ENCODE measurements around the gene GALNT2. TPM values are rescaled to one million over a fixed set of nuclear protein-coding genes. Genes with fewer than 3 reads are reported as not detected.

GALNT2 gene
- polyA plus RNA-seq, 3 donors: 19.6 to 25.6 (median 23.4) TPM

DNA sequence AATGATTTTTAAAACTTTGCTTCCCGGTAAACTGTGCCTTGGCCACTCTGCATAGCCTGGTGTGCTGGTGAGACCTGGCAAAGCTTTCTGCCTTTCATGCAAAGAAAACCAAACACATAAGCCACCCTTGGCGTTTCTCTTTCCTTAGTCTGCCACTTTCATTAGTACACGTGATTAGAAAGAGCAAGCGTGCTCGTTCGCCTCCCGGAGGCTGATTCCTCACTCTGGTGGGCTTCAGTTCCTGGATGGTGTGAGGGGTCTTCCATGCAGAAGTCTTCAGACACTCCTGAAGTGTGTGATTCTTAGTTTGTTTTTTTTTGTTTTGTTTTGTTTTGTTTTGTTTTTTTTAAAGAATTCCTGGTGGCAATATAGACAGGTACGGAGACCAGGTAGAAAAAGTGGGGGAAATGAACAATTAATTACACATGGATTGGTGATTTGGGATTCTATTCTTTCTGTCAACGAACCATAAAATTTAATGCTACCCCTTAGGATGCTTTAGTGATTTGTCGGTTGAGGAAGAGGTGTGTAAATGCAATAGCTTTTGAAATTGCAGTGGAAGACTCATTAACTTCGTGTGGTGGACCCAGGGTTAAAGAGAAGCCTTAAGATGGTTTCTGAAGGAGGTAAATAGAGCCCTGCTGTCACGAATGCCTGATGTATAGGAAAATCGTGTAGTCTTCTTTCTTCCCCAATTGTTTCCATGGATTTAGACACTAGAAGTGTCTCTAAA is 2.1 kb downstream of the GALNT2 start:
- Histone ChIP-seq H3K27me3 (ENCODE audit: control insufficient read depth in 2 of 2, insufficient read depth in 2 of 2, low read length in 2 of 2) (no peaks in the 10 kb centered on the region), H3K4me2 (replicated peaks; ENCODE audit: extremely low read depth, low read length, poor library complexity, severe bottlenecking) (peak overlapping the region; percentile 95), H2AFZ (ENCODE audit: insufficient read depth, low read depth, low read length, poor library complexity, severe bottlenecking) (no peak overlapping the region), H3K9ac (ENCODE audit: insufficient read depth, low read length, poor library complexity, severe bottlenecking) (peak overlapping the region; percentile 85), H3K4me3 (replicated peaks in 1 of 3; ENCODE audit: low read depth in 2 of 3, low read length in 3 of 3) (peak overlapping the region; percentile 80 to 91 (median 82)), H3K4me1 (ENCODE audit: control insufficient read depth in 1 of 2, insufficient read depth in 2 of 2, low read length in 2 of 2) (peaks cover 24 to 31% of the 10 kb centered on the region in 2 donors), H3K9me3 (replicated peaks in 1 of 2; ENCODE audit: control insufficient read depth in 1 of 2, insufficient read depth in 1 of 2, low read length in 2 of 2) (no peaks in the 10 kb centered on the region), H4K20me1 (ENCODE audit: insufficient read depth, low read length) (peaks cover 64% of the 10 kb centered on the region), H3K79me2 (ENCODE audit: insufficient read depth, low read length) (peaks cover 68% of the 10 kb centered on the region), H3K27ac (ENCODE audit: low read depth in 1 of 2, low read length in 2 of 2) (no peak overlapping the region), H3K36me3 (replicated peaks in 1 of 2; ENCODE audit: control insufficient read depth in 1 of 2, insufficient read depth in 2 of 2, low read length in 2 of 2) (no peaks in the 10 kb centered on the region)
- intact Hi-C loops (cut with micrococcal nuclease): loop anchor here (5.0 to 10.0 kb wide), 5 partner anchors 33 to 444 kb away; partner anchors contain the start of genes TAF5L (in 2 of the 2) and URB2 (in 2 of the 2)
- Mint-ChIP-seq H3K36me3 (peaks cover 5 to 6% of the 10 kb centered on the region in 2 donors), H3K27ac (peak overlapping the region in 2 of 7 donors; percentile 42 to 68), H3K4me1 (peaks cover 60% of the 10 kb centered on the region), H3K27me3 (ENCODE audit: low read depth in 3 of 3) (peaks cover 1 to 3% (median 2%) of the 10 kb centered on the region in 3 donors), H3K9me3 (peaks cover 0 to 3% (median 0%) of the 10 kb centered on the region in 7 donors), H3K4me3 (peak overlapping the region; percentile 95 to 96)
- TF ChIP-seq, protein P1, sequence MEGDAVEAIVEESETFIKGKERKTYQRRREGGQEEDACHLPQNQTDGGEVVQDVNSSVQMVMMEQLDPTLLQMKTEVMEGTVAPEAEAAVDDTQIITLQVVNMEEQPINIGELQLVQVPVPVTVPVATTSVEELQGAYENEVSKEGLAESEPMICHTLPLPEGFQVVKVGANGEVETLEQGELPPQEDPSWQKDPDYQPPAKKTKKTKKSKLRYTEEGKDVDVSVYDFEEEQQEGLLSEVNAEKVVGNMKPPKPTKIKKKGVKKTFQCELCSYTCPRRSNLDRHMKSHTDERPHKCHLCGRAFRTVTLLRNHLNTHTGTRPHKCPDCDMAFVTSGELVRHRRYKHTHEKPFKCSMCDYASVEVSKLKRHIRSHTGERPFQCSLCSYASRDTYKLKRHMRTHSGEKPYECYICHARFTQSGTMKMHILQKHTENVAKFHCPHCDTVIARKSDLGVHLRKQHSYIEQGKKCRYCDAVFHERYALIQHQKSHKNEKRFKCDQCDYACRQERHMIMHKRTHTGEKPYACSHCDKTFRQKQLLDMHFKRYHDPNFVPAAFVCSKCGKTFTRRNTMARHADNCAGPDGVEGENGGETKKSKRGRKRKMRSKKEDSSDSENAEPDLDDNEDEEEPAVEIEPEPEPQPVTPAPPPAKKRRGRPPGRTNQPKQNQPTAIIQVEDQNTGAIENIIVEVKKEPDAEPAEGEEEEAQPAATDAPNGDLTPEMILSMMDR (IDR thresholded peaks at IDR 0.05): no peak
- WGBS (ENCODE audit: insufficient coverage): 0% methylated on average over 2 of the region's 13 CpGs
- no peak for DNase-seq

DNA sequence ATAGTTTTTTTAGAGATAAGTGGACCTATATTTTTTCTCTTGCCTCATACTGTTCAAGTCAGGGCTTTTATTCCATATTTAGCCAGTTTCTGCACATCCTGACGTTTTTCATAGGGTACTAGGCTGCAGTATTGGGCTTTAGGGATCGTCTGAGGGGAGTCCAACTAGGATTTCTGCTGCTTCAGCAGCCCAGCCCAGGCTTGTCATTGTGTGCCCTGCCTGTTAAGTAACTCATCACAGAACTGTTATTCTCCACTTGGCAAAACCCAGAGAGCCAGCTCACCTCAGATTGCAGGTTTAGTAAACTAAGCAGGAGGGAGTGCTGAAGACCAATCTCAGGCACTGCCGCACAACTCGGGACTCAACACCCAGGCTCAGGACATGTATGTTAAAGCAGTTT is 2.8 kb downstream of the GALNT2 start:
- H3K9ac ChIP-seq (ENCODE audit: insufficient read depth, low read length, poor library complexity, severe bottlenecking): no peak overlapping the region

More for the DNA sequence above, 2.8 kb downstream of the GALNT2 start:
- Histone ChIP-seq H3K4me2 (replicated peaks; ENCODE audit: extremely low read depth, low read length, poor library complexity, severe bottlenecking) (no peak overlapping the region), H3K36me3 (replicated peaks in 1 of 2; ENCODE audit: control insufficient read depth in 1 of 2, insufficient read depth in 2 of 2, low read length in 2 of 2) (no peaks in the 10 kb centered on the region), H3K4me1 (ENCODE audit: control insufficient read depth in 1 of 2, insufficient read depth in 2 of 2, low read length in 2 of 2) (peaks cover 24 to 31% of the 10 kb centered on the region in 2 donors), H3K27me3 (ENCODE audit: control insufficient read depth in 2 of 2, insufficient read depth in 2 of 2, low read length in 2 of 2) (no peaks in the 10 kb centered on the region), H3K9me3 (replicated peaks in 1 of 2; ENCODE audit: control insufficient read depth in 1 of 2, insufficient read depth in 1 of 2, low read length in 2 of 2) (no peaks in the 10 kb centered on the region), H3K79me2 (ENCODE audit: insufficient read depth, low read length) (peaks cover 75% of the 10 kb centered on the region), H3K27ac (ENCODE audit: low read depth in 1 of 2, low read length in 2 of 2) (no peak overlapping the region), H4K20me1 (ENCODE audit: insufficient read depth, low read length) (peaks cover 71% of the 10 kb centered on the region), H2AFZ (ENCODE audit: insufficient read depth, low read depth, low read length, poor library complexity, severe bottlenecking) (no peak overlapping the region), H3K4me3 (replicated peaks in 1 of 3; ENCODE audit: low read depth in 2 of 3, low read length in 3 of 3) (no peak overlapping the region)
- TF ChIP-seq, protein P1 (IDR thresholded peaks at IDR 0.05): no peak
- H3K27me3 Mint-ChIP-seq (ENCODE audit: low read depth in 3 of 3): peaks cover 1 to 5% (median 2%) of the 10 kb centered on the region in 3 donors
- peaks cover 60% of the 10 kb centered on the region for H3K4me1 Mint-ChIP-seq
- H3K27ac Mint-ChIP-seq: no peak overlapping the region
- intact Hi-C loops (cut with micrococcal nuclease): loop anchor here (5.0 to 10.0 kb wide), 5 partner anchors 33 to 445 kb away; partner anchors contain the start of genes TAF5L (in 2 of the 2) and URB2 (in 2 of the 2)
- H3K9me3 Mint-ChIP-seq: no peaks in the 10 kb centered on the region
- no peak for DNase-seq
- no peak overlapping the region for H3K4me3 Mint-ChIP-seq
- H3K36me3 Mint-ChIP-seq: peaks cover 5 to 6% of the 10 kb centered on the region in 2 donors
- 100% methylated on average over 2 of the region's 4 CpGs for WGBS (ENCODE audit: insufficient coverage)

Data from CD14-positive monocyte (primary cell).